Fibroblast of mammary gland (primary cell): ENCODE data around the gene TSPAN11.

ENCODE experiments used
- DNase-seq: peaks from one replicate; pipeline ENCODE4 v3.0.0-alpha.2; 2010; ENCODE audit warnings: low read depth
- H3K4me3 ChIP-seq: 2 replicates; pipeline ENCODE4 v1.5.1; 2011; ENCODE audit warnings: low read depth, mild to moderate bottlenecking, low read length, moderate library complexity; ENCODE audit not compliant: control insufficient read depth
- TF ChIP-seq, protein P1 (sequence below): conservative IDR thresholded peaks from 2 replicates; pipeline ENCODE4 v1.5.1; 2011; ENCODE audit warnings: low read depth, low read length, inconsistent platforms; ENCODE audit not compliant: control insufficient read depth, insufficient read depth

The TSPAN11 gene

DNA sequence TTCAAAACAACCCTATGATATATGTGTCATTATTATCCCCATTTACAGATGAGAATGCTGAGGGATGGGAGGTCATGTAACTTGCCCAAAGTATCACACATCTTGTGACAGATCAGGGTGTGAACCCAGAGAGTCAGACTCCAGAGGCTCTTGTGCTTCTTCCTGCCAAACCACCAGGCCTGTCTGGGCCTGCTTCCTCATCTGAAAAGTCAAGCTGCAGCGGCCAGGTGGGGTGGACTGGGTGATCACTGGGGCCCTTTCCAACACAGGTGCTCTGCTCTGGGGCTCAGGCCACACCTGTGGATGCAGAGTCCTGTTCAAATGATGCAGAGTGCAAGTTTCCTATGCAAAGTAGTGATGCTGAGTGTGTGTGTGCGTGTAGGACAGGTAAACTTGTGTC lies 26.7 kb downstream of the TSPAN11 start:
- no peak overlapping the region for H3K4me3 ChIP-seq
- TF ChIP-seq, protein P1, sequence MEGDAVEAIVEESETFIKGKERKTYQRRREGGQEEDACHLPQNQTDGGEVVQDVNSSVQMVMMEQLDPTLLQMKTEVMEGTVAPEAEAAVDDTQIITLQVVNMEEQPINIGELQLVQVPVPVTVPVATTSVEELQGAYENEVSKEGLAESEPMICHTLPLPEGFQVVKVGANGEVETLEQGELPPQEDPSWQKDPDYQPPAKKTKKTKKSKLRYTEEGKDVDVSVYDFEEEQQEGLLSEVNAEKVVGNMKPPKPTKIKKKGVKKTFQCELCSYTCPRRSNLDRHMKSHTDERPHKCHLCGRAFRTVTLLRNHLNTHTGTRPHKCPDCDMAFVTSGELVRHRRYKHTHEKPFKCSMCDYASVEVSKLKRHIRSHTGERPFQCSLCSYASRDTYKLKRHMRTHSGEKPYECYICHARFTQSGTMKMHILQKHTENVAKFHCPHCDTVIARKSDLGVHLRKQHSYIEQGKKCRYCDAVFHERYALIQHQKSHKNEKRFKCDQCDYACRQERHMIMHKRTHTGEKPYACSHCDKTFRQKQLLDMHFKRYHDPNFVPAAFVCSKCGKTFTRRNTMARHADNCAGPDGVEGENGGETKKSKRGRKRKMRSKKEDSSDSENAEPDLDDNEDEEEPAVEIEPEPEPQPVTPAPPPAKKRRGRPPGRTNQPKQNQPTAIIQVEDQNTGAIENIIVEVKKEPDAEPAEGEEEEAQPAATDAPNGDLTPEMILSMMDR, result no peak
- no peak for DNase-seq

DNA sequence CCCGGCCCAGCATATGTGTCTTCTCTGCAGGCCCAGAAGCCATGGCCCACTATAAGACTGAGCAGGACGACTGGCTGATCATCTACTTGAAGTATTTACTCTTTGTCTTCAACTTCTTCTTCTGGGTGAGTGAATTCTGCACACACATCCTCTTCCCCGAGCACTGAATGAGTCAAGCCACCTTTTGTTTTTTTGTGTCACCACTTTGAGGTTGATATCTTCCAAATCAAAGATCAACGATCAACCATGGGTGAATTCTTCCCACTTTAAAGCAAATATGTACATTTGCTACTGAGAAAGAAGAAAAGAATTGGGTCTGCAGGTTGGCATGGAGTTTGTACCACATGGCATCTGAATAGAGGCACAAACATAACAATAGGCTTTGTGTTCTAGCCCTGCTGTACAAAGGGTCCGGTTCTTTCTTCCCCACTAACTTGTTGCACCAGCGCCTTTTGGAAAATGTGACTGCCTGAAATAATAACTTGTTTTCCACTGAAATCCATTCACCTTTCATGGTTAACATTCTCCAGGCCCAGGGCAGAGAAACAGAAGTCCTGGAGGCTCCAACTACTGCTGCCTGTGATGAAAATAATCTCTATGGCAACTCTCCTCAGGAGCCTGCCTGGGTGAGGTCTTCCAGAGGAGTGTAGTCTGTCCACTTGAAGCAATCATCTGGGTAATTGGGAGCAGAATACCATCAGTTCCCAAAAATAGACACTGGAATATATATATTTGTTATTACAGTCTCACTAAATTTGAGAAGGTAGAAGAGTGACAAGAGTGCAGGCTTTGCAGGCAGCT lies 27.6 kb downstream of the TSPAN11 start:
- TF ChIP-seq, protein P1, result no peak
- no peak overlapping the region for H3K4me3 ChIP-seq
- DNase-seq, result no peak

DNA sequence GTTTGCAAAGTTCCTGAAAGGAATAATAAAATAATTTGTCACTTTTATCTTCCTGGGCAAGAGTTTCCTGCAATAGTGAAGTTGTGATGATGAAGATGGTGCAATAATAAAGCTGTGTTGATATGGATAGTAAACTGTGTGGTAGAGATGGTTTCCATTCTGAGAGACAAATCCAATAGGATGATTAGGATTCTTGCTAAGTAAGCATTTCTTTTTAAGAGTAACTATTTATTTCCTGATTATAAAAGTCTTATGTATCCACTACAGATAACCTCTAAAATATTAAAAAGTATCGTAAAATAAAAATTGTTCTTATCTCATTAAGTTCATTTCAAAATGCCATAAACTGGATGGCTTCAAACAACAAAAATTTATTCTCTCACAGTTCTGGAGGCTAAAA lies 28.7 kb downstream of the TSPAN11 start:
- no peak for DNase-seq
- TF ChIP-seq, protein P1, result no peak
- no peak overlapping the region for H3K4me3 ChIP-seq

DNA sequence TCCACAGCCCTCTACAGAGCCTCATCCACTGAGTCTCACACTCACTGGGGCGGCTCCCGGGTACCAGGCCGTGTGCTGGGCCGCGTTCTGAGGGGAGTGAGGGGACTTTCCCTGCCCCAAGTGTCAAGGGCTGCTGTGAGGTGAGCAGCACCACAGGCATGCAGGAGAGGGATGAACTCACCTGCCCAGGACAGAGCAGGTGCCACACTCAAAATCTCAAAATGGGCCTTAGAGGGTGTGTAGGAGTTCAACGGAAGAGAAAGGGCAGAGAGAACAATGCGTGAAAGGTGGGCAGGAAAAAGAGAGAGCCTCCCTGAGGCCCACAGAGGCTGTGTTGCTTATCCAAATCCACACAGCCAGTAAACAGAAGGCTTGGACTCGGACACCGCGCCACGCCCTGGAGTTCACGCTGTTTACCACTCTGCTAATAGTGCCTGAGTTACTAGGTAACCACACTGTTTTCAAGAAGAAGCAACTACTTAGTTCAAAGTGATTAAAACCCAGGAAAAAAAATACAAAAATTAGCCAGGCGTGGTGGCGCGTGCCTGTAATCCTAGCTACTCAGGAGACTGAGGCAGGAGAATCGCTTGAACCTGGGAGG lies 32.7 kb downstream of the TSPAN11 start:
- TF ChIP-seq, protein P1, result no peak
- no peak for DNase-seq
- no peak overlapping the region for H3K4me3 ChIP-seq

DNA sequence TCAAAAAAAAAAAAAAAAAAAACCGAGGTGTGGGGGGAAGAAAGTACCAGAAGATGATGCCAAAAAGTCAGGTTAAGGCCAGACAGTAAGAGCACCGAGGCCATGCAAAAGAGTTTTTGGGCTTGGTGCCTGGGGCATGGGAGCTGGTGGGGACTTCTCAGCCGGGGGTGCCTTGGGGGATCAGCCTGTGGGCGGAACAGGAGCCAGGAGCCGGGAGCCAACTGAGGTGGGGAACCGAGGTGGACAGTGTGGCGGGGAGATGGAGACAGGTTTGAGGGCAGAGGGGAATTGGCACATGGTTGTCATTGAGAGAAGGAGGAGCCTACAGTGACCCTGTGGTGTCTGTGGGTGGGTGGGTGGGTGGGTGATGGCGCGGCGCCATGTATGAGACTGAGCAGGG lies 33.2 kb downstream of the TSPAN11 start:
- TF ChIP-seq, protein P1, result no peak
- H3K4me3 ChIP-seq, result no peak overlapping the region

DNA sequence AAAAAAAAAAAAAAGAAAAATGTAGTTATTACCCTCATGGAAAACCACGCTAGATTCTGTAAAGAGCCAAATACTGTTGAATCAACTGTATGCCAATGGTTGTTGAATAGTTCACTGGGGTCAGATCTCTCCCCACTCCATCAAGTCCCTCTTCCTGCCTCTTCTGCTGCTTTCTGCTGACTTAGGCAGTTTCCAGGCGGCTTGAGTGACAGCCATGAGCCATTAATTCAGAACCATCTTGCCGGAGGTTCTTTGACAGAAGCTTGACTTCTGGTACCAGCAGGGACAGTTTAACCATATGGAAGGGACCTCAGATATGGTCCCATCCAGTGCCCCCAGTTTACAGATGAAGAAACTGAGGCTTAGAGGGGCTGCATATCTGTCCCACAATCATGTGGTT lies 34.5 kb downstream of the TSPAN11 start:
- no peak for DNase-seq
- TF ChIP-seq, protein P1, result no peak

More for the DNA sequence above, 33.2 kb downstream of the TSPAN11 start:
- no peak for DNase-seq

More for the DNA sequence above, 34.5 kb downstream of the TSPAN11 start:
- H3K4me3 ChIP-seq, result no peak overlapping the region
